ENCODE results near the gene PARP14.

PARP14 gene

DNA sequence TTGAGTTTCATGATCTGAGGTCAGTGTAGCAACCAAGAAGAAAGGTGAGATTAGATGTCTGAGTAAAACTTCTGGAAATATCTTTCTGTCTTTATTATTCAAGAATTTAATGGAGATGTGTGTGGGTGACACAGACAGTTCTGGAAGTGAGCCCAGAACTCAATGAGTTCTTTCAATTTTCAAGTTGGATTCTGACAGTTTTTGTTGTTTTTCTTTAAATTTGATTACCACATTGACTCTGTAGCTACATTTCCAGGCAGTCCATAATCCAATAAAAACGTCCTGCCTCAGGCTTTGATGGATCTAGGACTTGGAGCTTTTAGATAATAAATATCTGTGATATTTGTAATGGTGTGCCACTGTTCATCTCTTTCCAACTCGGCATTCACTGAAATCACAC, 3.9 kb upstream of the PARP14 start:
- no peaks in the 10 kb centered on the region for H3K27me3 ChIP-seq (replicated peaks; ENCODE audit: control insufficient read depth, insufficient read depth, low read length)
- TF ChIP-seq, protein P1, sequence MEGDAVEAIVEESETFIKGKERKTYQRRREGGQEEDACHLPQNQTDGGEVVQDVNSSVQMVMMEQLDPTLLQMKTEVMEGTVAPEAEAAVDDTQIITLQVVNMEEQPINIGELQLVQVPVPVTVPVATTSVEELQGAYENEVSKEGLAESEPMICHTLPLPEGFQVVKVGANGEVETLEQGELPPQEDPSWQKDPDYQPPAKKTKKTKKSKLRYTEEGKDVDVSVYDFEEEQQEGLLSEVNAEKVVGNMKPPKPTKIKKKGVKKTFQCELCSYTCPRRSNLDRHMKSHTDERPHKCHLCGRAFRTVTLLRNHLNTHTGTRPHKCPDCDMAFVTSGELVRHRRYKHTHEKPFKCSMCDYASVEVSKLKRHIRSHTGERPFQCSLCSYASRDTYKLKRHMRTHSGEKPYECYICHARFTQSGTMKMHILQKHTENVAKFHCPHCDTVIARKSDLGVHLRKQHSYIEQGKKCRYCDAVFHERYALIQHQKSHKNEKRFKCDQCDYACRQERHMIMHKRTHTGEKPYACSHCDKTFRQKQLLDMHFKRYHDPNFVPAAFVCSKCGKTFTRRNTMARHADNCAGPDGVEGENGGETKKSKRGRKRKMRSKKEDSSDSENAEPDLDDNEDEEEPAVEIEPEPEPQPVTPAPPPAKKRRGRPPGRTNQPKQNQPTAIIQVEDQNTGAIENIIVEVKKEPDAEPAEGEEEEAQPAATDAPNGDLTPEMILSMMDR (IDR thresholded peaks at IDR 0.05; ENCODE audit: insufficient read depth, low read length, poor library complexity, severe bottlenecking): no peak
- no peak overlapping the region for H3K4me3 ChIP-seq (replicated peaks; ENCODE audit: low read depth, low read length)
- DNase-seq (ENCODE audit: extremely low read depth, insufficient read length): no peak
- H3K36me3 ChIP-seq (ENCODE audit: control insufficient read depth, insufficient read depth, low read length): no peaks in the 10 kb centered on the region

DNA sequence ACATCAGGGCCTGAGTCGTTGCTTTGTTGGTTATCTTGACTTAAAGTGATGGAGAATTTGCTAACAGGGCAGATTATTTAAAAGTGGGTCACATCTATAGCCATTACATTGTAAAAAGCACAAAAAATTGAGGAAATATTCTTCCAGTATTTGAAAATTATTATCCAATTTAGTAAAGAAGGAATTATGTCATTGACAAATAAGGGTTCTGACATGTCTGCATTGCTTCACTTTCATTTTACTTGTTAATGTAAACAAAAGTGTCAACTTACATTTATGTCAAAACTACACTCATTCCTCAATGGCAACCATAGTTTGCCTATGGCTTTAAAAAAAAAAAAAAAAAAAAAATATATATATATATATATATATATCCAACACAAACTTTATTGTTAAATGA, 3.4 kb upstream of the PARP14 start:
- TF ChIP-seq, protein P1 (IDR thresholded peaks at IDR 0.05; ENCODE audit: insufficient read depth, low read length, poor library complexity, severe bottlenecking): no peak
- no peak overlapping the region for H3K4me3 ChIP-seq (replicated peaks; ENCODE audit: low read depth, low read length)
- DNase-seq (ENCODE audit: extremely low read depth, insufficient read length): no peak
- no peaks in the 10 kb centered on the region for H3K36me3 ChIP-seq (ENCODE audit: control insufficient read depth, insufficient read depth, low read length)
- no peaks in the 10 kb centered on the region for H3K27me3 ChIP-seq (replicated peaks; ENCODE audit: control insufficient read depth, insufficient read depth, low read length)

DNA sequence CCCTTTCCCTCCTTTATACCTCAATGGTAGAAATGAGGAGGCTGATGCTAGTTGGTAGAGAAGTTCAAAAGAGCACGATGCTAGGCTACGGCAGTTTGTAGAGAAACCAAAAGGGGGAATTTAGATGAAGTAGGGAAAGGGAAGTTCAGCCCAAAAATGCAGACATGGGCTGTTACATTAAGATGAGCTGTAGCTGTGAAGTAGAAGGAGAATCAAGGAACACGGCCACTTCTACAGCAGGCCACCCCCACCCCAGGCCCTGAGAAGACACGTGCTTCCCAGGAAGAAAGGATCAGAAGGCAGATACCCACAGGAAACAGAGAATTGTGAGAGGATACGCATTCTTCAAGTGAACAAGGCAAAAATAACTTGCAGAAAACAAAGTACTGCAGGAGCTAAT, 2.1 kb upstream of the PARP14 start:
- DNase-seq (ENCODE audit: extremely low read depth, insufficient read length): no peak
- H3K4me3 ChIP-seq (replicated peaks; ENCODE audit: low read depth, low read length): no peak overlapping the region
- TF ChIP-seq, protein P1 (IDR thresholded peaks at IDR 0.05; ENCODE audit: insufficient read depth, low read length, poor library complexity, severe bottlenecking): no peak
- no peaks in the 10 kb centered on the region for H3K36me3 ChIP-seq (ENCODE audit: control insufficient read depth, insufficient read depth, low read length)
- no peaks in the 10 kb centered on the region for H3K27me3 ChIP-seq (replicated peaks; ENCODE audit: control insufficient read depth, insufficient read depth, low read length)

DNA sequence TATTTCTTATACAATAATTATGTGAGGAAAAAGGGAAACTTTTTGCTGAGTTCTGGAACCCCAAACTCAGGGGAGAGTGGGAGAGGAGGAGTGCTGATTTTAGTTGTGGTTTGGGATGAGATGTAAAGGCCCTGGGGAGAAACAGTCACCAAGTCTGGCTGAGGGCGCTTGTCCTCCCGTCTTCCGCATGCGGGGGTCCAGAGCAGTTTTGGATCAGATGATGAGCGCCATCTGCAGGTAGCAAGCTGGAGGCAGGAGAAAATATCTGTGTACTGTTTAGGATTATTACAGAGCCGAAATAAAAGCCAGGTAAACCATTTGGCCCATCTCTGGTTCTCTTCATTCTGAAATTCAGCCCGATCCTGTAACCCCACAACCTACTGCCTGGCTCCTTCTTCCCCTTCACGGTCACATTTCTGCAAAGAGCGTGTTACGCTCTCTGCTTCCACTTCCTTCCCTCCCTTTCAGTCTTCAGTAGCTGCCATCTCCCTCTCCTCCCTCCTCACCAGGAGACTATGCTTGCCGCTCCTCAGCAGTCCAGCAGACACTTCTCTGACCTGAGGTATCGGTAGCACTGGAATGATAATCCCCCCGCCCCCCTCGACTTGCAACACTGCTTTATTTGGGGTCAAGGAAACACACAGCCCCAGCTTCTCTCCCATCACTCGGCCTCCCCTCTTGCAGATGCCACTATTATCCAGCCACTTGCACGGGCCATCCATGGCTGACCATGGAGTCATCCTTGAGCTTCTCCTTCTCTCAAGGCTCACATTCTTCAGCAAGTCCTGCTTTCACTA, 1.4 kb upstream of the PARP14 start:
- TF ChIP-seq, protein P1 (IDR thresholded peaks at IDR 0.05; ENCODE audit: insufficient read depth, low read length, poor library complexity, severe bottlenecking): peak; percentile 87
- Histone ChIP-seq H3K36me3 (ENCODE audit: control insufficient read depth, insufficient read depth, low read length) (no peaks in the 10 kb centered on the region), H3K27me3 (replicated peaks; ENCODE audit: control insufficient read depth, insufficient read depth, low read length) (no peaks in the 10 kb centered on the region), H3K4me3 (replicated peaks; ENCODE audit: low read depth, low read length) (peak overlapping the region; percentile 90)
- peak; percentile 60 for DNase-seq (ENCODE audit: extremely low read depth, insufficient read length)

DNA sequence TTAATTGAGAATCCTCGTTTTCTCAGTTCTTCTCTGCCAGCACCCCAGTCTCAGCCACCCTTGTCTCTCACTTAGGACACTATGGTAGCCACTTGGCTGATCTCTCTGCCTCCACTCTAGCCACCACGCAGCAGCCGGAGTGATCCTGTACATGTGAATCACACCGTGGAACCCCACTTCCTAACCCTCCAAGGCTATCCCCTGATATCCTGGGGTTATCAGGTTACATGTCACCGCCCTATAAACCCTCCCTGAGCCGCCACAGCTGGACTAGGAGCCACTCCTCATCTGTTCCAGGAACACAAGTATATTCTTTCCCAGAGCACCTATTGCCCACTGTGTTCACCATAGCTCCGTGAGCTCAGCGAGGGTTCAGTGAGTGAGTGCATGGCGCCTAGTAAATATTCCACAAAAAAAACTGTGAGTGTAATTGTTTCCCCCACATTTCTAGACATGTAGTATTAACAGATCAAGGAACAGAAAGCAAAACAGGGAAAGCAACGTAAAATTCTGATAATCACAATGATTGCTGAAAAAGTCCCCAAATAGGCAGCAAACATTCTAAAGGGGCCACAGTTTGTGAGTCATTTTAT, 661 bp upstream of the PARP14 start:
- TF ChIP-seq, protein P1 (IDR thresholded peaks at IDR 0.05; ENCODE audit: insufficient read depth, low read length, poor library complexity, severe bottlenecking): no peak
- peak; percentile 37 for DNase-seq (ENCODE audit: extremely low read depth, insufficient read length)
- Histone ChIP-seq H3K36me3 (ENCODE audit: control insufficient read depth, insufficient read depth, low read length) (no peaks in the 10 kb centered on the region), H3K27me3 (replicated peaks; ENCODE audit: control insufficient read depth, insufficient read depth, low read length) (no peaks in the 10 kb centered on the region), H3K4me3 (replicated peaks; ENCODE audit: low read depth, low read length) (peak overlapping the region; percentile 90)
